GM12878 (cell line): ENCODE data around the gene DDX10. TPM values are rescaled to one million over a fixed set of nuclear protein-coding genes. Genes with fewer than 3 reads are reported as not detected.

Source experiments
- ATAC-seq: fragments of 200-7000 bp; cut with Tn5 transposase; 3 replicates; pipeline ENCODE4 v1.9.1; 2020; ENCODE audit warnings: mild to moderate bottlenecking, moderate library complexity
- BruUV-seq: library from RNA; stranded (reverse); fragments of 400-500 nt; replicated peaks from 2 replicates; lab custom pipeline; 2021; lab: Mats Ljungman, UMichigan
- CTCF ChIA-PET: fragments of 300-600 bp; sonication (Branson Sonifier 250); formaldehyde crosslinking; extraction: SDS; loops from one replicate; lab custom pipeline; 2021; ENCODE audit warnings: inconsistent platforms; lab: Yijun Ruan, JAX
- POLR2A ChIA-PET: fragments of 350-600 bp; formaldehyde crosslinking; extraction: SDS; loops from one replicate; lab custom pipeline; 2021; ENCODE audit warnings: inconsistent platforms; lab: Charles Lee
- RAD21 ChIA-PET: fragments of 300-600 bp; sonication (Branson Sonifier 250); formaldehyde crosslinking; loops from one replicate; lab custom pipeline; 2023; ENCODE audit warnings: antibody characterized with exemption; ENCODE audit not compliant: unreplicated experiment; lab: Charles Lee
- SMC1A ChIA-PET: fragments of 300-600 bp; sonication (Branson Sonifier 250); formaldehyde crosslinking; loops from one replicate; lab custom pipeline; 2023; ENCODE audit not compliant: unreplicated experiment, uncharacterized antibody; lab: Charles Lee
- DNase-seq: peaks from one replicate; pipeline ENCODE4 v3.0.0-alpha.2; 2011; ENCODE audit warnings: low read depth, low spot score
- FAIRE-seq: peaks from 3 replicates; lab custom pipeline; 2011; peaks lifted over from hg19 to GRCh38; lab: Jason Lieb, UNC
- H2AFZ ChIP-seq: 2 replicates; pipeline ENCODE4 v1.6.0; 2011; ENCODE audit warnings: low read depth, low read length, control low read depth; ENCODE audit not compliant: control insufficient read depth
- H3K27ac ChIP-seq: 2 replicates; pipeline ENCODE4 v1.5.1; 2011; ENCODE audit warnings: control low read depth; ENCODE audit not compliant: control insufficient read depth, insufficient read depth
- H3K27me3 ChIP-seq, 2 experiments: replicated peaks in 1 of 2; 2 replicates each; pipeline versions ENCODE4 v1.6.0 to v1.6.1; 2011; ENCODE audit warnings: low read length in 1 of 2; ENCODE audit not compliant: control insufficient read depth in 2 of 2, insufficient read depth in 2 of 2
- H3K36me3 ChIP-seq, 2 experiments: 2 replicates each; pipeline ENCODE4 v1.5.1; 2011; ENCODE audit warnings: low read length in 1 of 2; ENCODE audit not compliant: control insufficient read depth in 2 of 2, insufficient read depth in 2 of 2
- H3K4me1 ChIP-seq: 2 replicates; pipeline ENCODE4 v1.6.1; 2011; ENCODE audit warnings: mild to moderate bottlenecking, low read length, moderate library complexity, mixed read lengths; ENCODE audit not compliant: control insufficient read depth, insufficient read depth
- H3K4me2 ChIP-seq: 2 replicates; pipeline ENCODE4 v1.6.0; 2011; ENCODE audit warnings: control low read depth; ENCODE audit not compliant: control insufficient read depth, insufficient read depth
- H3K4me3 ChIP-seq: fragments of 200-600 bp; sonication (generic); 2 replicates; pipeline ENCODE4 v1.5.1; 2016
- H3K79me2 ChIP-seq: 2 replicates; pipeline ENCODE4 v1.6.0; 2011; ENCODE audit warnings: low read length; ENCODE audit not compliant: control insufficient read depth, insufficient read depth
- H3K9ac ChIP-seq: 2 replicates; pipeline ENCODE4 v1.8.0; 2011; ENCODE audit warnings: low read length, control low read depth, mixed read lengths; ENCODE audit not compliant: control insufficient read depth, insufficient read depth
- H3K9me3 ChIP-seq: replicated peaks from 3 replicates; pipeline ENCODE4 v1.5.1; 2011; ENCODE audit warnings: mild to moderate bottlenecking, low read length; ENCODE audit not compliant: control insufficient read depth, insufficient read depth
- H4K20me1 ChIP-seq: 2 replicates; pipeline ENCODE4 v1.6.0; 2011; ENCODE audit not compliant: control insufficient read depth, insufficient read depth
- ATF3 ChIP-seq: IDR thresholded peaks from 2 replicates; pipeline ENCODE4 v1.6.1; 2011; ENCODE audit warnings: low read depth, mild to moderate bottlenecking, low read length, moderate library complexity, borderline replicate concordance; ENCODE audit errors: extremely low read depth
- CHD1 ChIP-seq: IDR thresholded peaks from 2 replicates; pipeline ENCODE4 v1.6.1; 2012; ENCODE audit warnings: low read depth, low read length, improper control_type of control experiment
- EED ChIP-seq: sonication (generic); IDR thresholded peaks from 2 replicates; pipeline ENCODE4 v1.6.1; 2016; ENCODE audit warnings: antibody characterized with exemption, low read depth
- ESRRA ChIP-seq: IDR thresholded peaks from 2 replicates; pipeline ENCODE4 v1.6.1; 2012; ENCODE audit warnings: mild to moderate bottlenecking, low read length, improper control_type of control experiment
- HCFC1 ChIP-seq: fragments of 150-350 bp; IDR thresholded peaks from 2 replicates; pipeline ENCODE4 v1.6.1; 2014; ENCODE audit warnings: low read length
- MYC ChIP-seq: IDR thresholded peaks from 2 replicates; pipeline ENCODE4 v1.6.1; 2011; ENCODE audit warnings: mild to moderate bottlenecking, low read length, moderate library complexity, inconsistent platforms; ENCODE audit not compliant: insufficient read depth, insufficient replicate concordance, insufficient read length, severe bottlenecking
- POLR2A ChIP-seq: IDR thresholded peaks from 2 replicates; pipeline ENCODE4 v1.6.1; 2011; ENCODE audit warnings: low read depth, mild to moderate bottlenecking, low read length
- POLR2AphosphoS2 ChIP-seq: IDR thresholded peaks from 2 replicates; pipeline ENCODE4 v1.6.1; 2011; ENCODE audit warnings: low read depth, mild to moderate bottlenecking, low read length, improper control_type of control experiment, moderate library complexity
- RBBP5 ChIP-seq: fragments of 200-600 bp; sonication (generic); conservative IDR thresholded peaks from 2 replicates; pipeline ENCODE4 v1.6.1; 2016
- SMAD1 ChIP-seq: fragments of 450-650 bp; IDR thresholded peaks from 2 replicates; pipeline ENCODE4 v1.6.1; 2018; ENCODE audit warnings: mild to moderate bottlenecking, low read depth; ENCODE audit not compliant: partially characterized antibody
- SREBF2 ChIP-seq: IDR thresholded peaks from 2 replicates; pipeline ENCODE4 v1.6.1; 2012; ENCODE audit warnings: mild to moderate bottlenecking, low read length
- ZNF274 ChIP-seq: IDR thresholded peaks from one replicate; pipeline ENCODE4 v1.8.0; 2011; ENCODE audit not compliant: insufficient read length, insufficient read depth
- ZZZ3 ChIP-seq: IDR thresholded peaks from 2 replicates; pipeline ENCODE4 v1.6.1; 2011; ENCODE audit warnings: low read depth; ENCODE audit not compliant: control insufficient read depth, insufficient read length
- WGBS: methylation state at CpG from one replicate; pipeline ENCODE4 v1.1.6; 2016; ENCODE audit warnings: low lambda C conversion rate; ENCODE audit not compliant: insufficient replicate concordance, insufficient coverage; ENCODE audit errors: missing lambda C conversion rate; 5-methylcytosine and 5-hydroxymethylcytosine counted together
- in situ Hi-C: fragments of 300-500 bp; cut with MboI; formaldehyde crosslinking; loops from 9 replicates; pipeline ENCODE4 v1.14.3; 2018; ENCODE audit warnings: mixed read lengths
- intact Hi-C: fragments of 100-400 bp; cut with micrococcal nuclease; formaldehyde crosslinking; loops from one replicate; pipeline ENCODE4 v1.14.2; 2022; ENCODE audit not compliant: unreplicated experiment
- polyA plus RNA-seq, 11 experiments: library from polyadenylated mRNA; depleted of rRNA in 4 of 11; unstranded in 6 of 11; stranded (reverse) in 5 of 11; fragments of >200 nt; fragmentation: Nextera tagmentation in 4 of 11; fragmentation: Illumina TruSeq in 1 of 11; extraction: Ambion mirVana in 4 of 11; extraction: Trizol in 1 of 11; gene quantifications; 1 replicate in 1 of 11; 2 replicates in 10 of 11; pipeline versions ENCODE4 v1.2.1 to v1.2.3, GENCODE V29; 2011 to 2016; ENCODE audit warnings: inconsistent platforms in 2 of 11, missing spikeins in 2 of 11, low read depth in 1 of 11
- total RNA-seq, 4 experiments: library from RNA; depleted of rRNA in 3 of 4; stranded (reverse); fragments of >200 nt in 3 of 4; fragmentation: Illumina TruSeq in 1 of 4; extraction: Trizol in 1 of 4; gene quantifications; 2 replicates each; pipeline versions ENCODE4 v1.2.1 to v1.2.3, GENCODE V29; 2013 to 2021
- TF ChIP-seq, protein P1 (sequence below): fragments of 450-650 bp; IDR thresholded peaks from 2 replicates; pipeline ENCODE4 v1.6.1; 2016; ENCODE audit warnings: mild to moderate bottlenecking

The DDX10 gene
- total and polyA plus RNA-seq, 10 of the 15 experiments (the other 5 are each of a cell fraction or from before 2014, with no cell fraction given) = 20.9 to 51.5 (median 31.9) TPM

DNA sequence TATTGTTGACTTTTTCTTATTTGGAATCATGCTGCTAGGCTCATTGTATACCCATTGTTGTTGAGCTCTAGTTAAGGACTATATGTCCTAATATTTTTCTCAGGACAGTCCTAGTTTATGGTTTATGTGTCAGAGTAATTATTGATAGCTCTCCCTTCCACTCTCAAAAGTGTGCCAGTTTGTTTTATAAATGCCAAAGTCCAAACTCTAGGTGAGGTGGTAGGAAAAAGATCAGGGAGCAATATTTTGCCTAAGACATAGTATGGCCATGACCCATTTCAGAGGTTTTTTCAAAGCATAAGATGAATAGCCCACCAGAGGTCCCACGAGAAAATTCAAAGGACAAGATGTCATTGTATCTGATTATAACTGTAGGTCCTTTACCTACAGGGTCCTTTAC lies 20.9 kb upstream of the DDX10 start:
- no peaks in the 10 kb centered on the region for H3K9me3 ChIP-seq
- 70% methylated on average over 1 of the region's 1 CpG for WGBS
- no peak overlapping the region for H3K9ac ChIP-seq
- TF ChIP-seq ZNF274 (no peak), HCFC1 (no peak), MYC (no peak), RBBP5 (no peak), CHD1 (no peak), POLR2AphosphoS2 (no peak), ZZZ3 (no peak), EED (no peak), POLR2A (no peak), SREBF2 (no peak), ATF3 (no peak), ESRRA (no peak), SMAD1 (no peak)
- TF ChIP-seq, protein P1, sequence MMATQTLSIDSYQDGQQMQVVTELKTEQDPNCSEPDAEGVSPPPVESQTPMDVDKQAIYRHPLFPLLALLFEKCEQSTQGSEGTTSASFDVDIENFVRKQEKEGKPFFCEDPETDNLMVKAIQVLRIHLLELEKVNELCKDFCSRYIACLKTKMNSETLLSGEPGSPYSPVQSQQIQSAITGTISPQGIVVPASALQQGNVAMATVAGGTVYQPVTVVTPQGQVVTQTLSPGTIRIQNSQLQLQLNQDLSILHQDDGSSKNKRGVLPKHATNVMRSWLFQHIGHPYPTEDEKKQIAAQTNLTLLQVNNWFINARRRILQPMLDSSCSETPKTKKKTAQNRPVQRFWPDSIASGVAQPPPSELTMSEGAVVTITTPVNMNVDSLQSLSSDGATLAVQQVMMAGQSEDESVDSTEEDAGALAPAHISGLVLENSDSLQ = no peak
- BruUV-seq = no TSS peak
- H3K4me2 ChIP-seq = no peak overlapping the region
- no peak overlapping the region for H2AFZ ChIP-seq
- H3K27ac ChIP-seq = no peak overlapping the region
- SMC1A ChIA-PET = interaction anchor here (0.7 to 12.4 kb wide), 7 partner anchors 8 to 526 kb away, joined by 3 to 130 read pairs (median 5); no protein-coding TSS in a partner anchor
- POLR2A ChIA-PET = interaction anchor here (1.1 to 1.6 kb wide), 3 partner anchors 13 to 55 kb away, joined by 5 to 6 read pairs (median 6); no protein-coding TSS in a partner anchor
- RAD21 ChIA-PET = interaction anchor here (1.5 to 11.0 kb wide), 3 partner anchors 22 to 57 kb away, joined by 4 to 102 read pairs (median 10); no protein-coding TSS in a partner anchor
- ATAC-seq (no peak), FAIRE-seq (no peak), DNase-seq (no peak)
- in situ Hi-C loops = no loop called here
- H4K20me1 ChIP-seq = no peaks in the 10 kb centered on the region
- no peaks in the 10 kb centered on the region for H3K27me3 ChIP-seq
- no peaks in the 10 kb centered on the region for H3K79me2 ChIP-seq
- CTCF ChIA-PET = interaction anchor here (1.1 to 4.9 kb wide), 5 partner anchors 9 to 85 kb away, joined by 3 to 58 read pairs (median 4); partner anchors contain the start of gene EXPH5
- H3K36me3 ChIP-seq = no peaks in the 10 kb centered on the region
- intact Hi-C loops = loop anchor here (10.0 kb wide), 1 partner anchor 639 kb away; the partner anchor contains the start of gene CUL5
- H3K4me3 ChIP-seq = no peak overlapping the region
- no peaks in the 10 kb centered on the region for H3K4me1 ChIP-seq
